T-helper 1 cell (primary cell): ENCODE measurements around the gene TMPRSS4.

Experiments
- DNase-seq, 5 donors: peaks; one replicate each; pipeline ENCODE4 v3.0.0-alpha.2; 2012 to 2020

TMPRSS4 gene

GRCh38 chr11:118080296-118080695 lies 3.4 kb downstream of the TMPRSS4 start:
- no peak for DNase-seq

- no peak for DNase-seq
Measured at GRCh38 chr11:118081241-118081958, 4.5 kb downstream of the TMPRSS4 start.

- no peak for DNase-seq
Measured at GRCh38 chr11:118082880-118083552, 6.1 kb downstream of the TMPRSS4 start.

GRCh38 chr11:118084247-118084646 lies 7.4 kb downstream of the TMPRSS4 start:
- DNase-seq = no peak

GRCh38 chr11:118084656-118085055 lies 7.8 kb downstream of the TMPRSS4 start:
- no peak for DNase-seq

- DNase-seq = no peak
Measured at GRCh38 chr11:118086913-118087768, 10.3 kb downstream of the TMPRSS4 start, which contains the start of gene SMIM35. TSS of gene SMIM35 (minus strand) at chr11:118086963. CDS start at chr11:118086757, 206 bp downstream.

- DNase-seq = no peak
Measured at GRCh38 chr11:118087931-118088330, 11.1 kb downstream of the TMPRSS4 start.

GRCh38 chr11:118088531-118088930 lies 11.7 kb downstream of the TMPRSS4 start:
- no peak for DNase-seq

GRCh38 chr11:118090545-118091162 lies 13.8 kb downstream of the TMPRSS4 start:
- no peak for DNase-seq

- DNase-seq = no peak
Measured at GRCh38 chr11:118091690-118092089, 14.8 kb downstream of the TMPRSS4 start.

GRCh38 chr11:118092907-118093571 lies 16.2 kb downstream of the TMPRSS4 start:
- DNase-seq = no peak

- DNase-seq = no peak
Measured at GRCh38 chr11:118095493-118095892, 18.6 kb downstream of the TMPRSS4 start.

GRCh38 chr11:118095967-118096367 lies 19.1 kb downstream of the TMPRSS4 start:
- no peak for DNase-seq

- DNase-seq = no peak
Measured at GRCh38 chr11:118098996-118099837, 22.3 kb downstream of the TMPRSS4 start.

GRCh38 chr11:118099838-118100556 lies 23.1 kb downstream of the TMPRSS4 start:
- no peak for DNase-seq

GRCh38 chr11:118100691-118101232 lies 23.9 kb downstream of the TMPRSS4 start:
- no peak for DNase-seq

- no peak for DNase-seq
Measured at GRCh38 chr11:118102721-118103261, 25.9 kb downstream of the TMPRSS4 start.

GRCh38 chr11:118104491-118104890 lies 27.6 kb downstream of the TMPRSS4 start:
- DNase-seq = no peak

- no peak for DNase-seq
Measured at GRCh38 chr11:118105657-118106305, 28.9 kb downstream of the TMPRSS4 start.
